ENCODE results near the gene PDZRN4. TPM values are rescaled to one million over a fixed set of nuclear protein-coding genes. Genes with fewer than 3 reads are reported as not detected.

The PDZRN4 gene
- total RNA-seq, 2 donors from 2014 or later = 0.89 to 1.6 TPM

DNA sequence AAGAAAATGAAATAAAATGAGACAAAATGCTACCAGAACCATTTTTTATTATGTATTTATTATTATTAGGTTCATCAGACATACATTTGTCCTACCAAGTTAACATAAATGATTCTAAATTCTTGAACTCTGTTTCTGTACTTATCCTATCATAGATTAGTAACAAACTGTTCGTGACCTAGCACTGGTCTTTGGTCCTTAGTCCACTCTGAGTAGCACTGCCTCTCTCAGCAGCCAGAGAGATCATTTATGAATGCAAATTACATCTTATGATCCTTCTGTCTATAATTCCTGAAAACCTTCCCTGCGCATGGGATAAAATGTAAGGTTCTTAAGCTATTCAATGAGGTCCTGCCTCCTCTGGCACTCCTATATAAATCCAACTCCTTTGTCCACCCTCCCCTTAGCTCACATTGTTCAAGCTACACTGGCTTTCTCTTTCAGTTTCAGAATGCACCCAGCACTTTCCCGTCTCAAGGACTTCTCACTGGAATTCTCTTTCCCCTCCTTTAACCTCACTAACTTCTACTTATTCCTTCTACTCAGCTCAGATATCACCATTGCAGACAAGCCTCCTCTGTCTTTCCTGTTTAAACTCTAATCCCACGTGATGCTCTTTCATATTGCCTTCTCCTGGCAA is 17.1 kb downstream of the PDZRN4 start:
- no peak for DNase-seq (ENCODE audit: low spot score)
- Histone ChIP-seq H3K36me3 (no peaks in the 10 kb centered on the region), H3K4me1 (no peaks in the 10 kb centered on the region), H3K9me3 (no peaks in the 10 kb centered on the region), H3K4me3 (peak overlapping the region in 1 of 2 donors; percentile 7), H3K27me3 (no peaks in the 10 kb centered on the region), H3K27ac (peak overlapping the region in 1 of 2 donors; percentile 45)
- TF ChIP-seq, protein P1, sequence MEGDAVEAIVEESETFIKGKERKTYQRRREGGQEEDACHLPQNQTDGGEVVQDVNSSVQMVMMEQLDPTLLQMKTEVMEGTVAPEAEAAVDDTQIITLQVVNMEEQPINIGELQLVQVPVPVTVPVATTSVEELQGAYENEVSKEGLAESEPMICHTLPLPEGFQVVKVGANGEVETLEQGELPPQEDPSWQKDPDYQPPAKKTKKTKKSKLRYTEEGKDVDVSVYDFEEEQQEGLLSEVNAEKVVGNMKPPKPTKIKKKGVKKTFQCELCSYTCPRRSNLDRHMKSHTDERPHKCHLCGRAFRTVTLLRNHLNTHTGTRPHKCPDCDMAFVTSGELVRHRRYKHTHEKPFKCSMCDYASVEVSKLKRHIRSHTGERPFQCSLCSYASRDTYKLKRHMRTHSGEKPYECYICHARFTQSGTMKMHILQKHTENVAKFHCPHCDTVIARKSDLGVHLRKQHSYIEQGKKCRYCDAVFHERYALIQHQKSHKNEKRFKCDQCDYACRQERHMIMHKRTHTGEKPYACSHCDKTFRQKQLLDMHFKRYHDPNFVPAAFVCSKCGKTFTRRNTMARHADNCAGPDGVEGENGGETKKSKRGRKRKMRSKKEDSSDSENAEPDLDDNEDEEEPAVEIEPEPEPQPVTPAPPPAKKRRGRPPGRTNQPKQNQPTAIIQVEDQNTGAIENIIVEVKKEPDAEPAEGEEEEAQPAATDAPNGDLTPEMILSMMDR (IDR thresholded peaks at IDR 0.05) = no peak

DNA sequence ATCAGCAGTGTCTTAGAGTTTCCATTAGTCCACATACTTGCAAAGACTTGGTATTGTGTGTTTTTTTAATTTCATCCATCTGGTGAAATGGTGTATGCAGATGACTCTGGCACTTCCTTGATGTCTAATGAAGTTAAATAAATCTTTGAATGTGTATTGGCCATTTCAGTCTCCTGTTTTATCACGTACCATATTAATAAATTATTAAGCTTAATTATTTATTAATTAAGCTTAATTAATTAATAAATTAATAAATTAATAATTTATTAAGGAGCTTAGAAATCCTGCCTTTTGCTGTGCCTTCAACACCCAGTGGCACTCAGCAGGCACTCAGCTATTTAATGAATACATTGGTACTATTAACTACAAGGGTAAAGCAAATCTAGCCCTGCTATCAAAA is 18.2 kb downstream of the PDZRN4 start:
- Histone ChIP-seq H3K27ac (no peak overlapping the region), H3K27me3 (no peaks in the 10 kb centered on the region), H3K9me3 (no peaks in the 10 kb centered on the region), H3K36me3 (no peaks in the 10 kb centered on the region), H3K4me1 (no peaks in the 10 kb centered on the region), H3K4me3 (no peak overlapping the region)
- TF ChIP-seq, protein P1 (IDR thresholded peaks at IDR 0.05) = no peak
- no peak for DNase-seq (ENCODE audit: low spot score)

DNA sequence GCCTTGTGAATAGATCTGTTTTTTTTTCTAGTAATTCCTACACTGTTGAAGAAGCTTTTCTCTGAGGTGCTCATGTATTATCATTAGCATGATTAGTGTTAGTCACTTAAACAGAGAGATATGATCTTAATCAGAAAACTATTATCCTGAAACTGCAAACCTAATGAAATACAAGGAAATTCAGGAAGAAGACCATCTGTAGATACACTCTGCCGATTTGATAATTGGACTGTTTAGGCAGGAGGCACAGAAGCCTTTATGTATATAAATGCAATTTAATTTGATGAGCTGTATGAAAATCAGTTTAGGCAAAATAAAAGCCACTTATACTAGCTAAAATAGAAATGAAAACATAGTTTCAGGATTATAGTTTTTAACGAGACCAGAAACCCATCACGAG is 23.3 kb downstream of the PDZRN4 start:
- H3K36me3 ChIP-seq = no peaks in the 10 kb centered on the region
- H3K4me3 ChIP-seq = no peak overlapping the region
- no peaks in the 10 kb centered on the region for H3K27me3 ChIP-seq
- H3K27ac ChIP-seq = no peak overlapping the region
- TF ChIP-seq, protein P1 (IDR thresholded peaks at IDR 0.05) = no peak
- H3K4me1 ChIP-seq = no peaks in the 10 kb centered on the region
- no peak for DNase-seq (ENCODE audit: low spot score)
- H3K9me3 ChIP-seq = no peaks in the 10 kb centered on the region

DNA sequence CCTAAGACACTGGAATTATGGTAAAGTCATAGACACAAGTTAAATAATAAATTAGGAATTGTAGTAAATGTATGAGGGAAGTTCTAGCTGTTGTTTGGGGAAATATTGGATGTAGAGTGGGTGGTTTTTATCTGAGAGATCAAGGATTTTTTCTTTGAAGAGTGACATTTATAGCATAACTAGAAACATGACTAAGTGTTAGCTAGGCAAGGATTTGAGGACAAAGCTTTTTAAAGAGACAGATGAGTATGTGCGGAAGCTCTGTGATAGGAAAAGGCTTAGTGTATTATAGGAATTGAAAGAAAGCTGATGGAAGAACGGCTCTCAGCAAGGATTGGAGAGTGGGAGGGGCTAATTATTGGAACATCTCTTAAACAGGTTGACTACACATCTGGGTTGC is 24.5 kb downstream of the PDZRN4 start:
- H3K27ac ChIP-seq = no peak overlapping the region
- TF ChIP-seq, protein P1 (IDR thresholded peaks at IDR 0.05) = no peak
- no peak for DNase-seq (ENCODE audit: low spot score)
- no peaks in the 10 kb centered on the region for H3K36me3 ChIP-seq
- no peaks in the 10 kb centered on the region for H3K27me3 ChIP-seq
- no peak overlapping the region for H3K4me3 ChIP-seq
- no peaks in the 10 kb centered on the region for H3K4me1 ChIP-seq
- H3K9me3 ChIP-seq = no peaks in the 10 kb centered on the region

DNA sequence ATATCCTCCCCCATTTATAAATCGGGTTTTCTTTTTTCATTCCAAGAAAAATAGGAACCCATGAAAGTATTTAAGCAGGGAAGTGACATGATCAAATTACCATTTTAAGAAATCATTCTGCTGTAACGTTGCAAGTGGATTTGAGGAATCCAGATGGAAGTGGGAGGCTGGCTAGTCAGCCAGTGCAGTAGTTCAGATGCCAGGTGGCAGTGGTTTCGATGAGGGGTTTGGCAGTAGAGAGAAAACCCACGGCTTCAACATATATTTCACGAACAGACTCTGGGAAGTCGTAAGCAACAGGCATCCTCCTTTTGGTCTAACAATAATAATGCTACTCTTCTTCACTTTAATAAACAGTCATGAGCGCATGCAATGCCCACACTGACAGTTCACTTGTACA is 25.0 kb downstream of the PDZRN4 start:
- H3K4me3 ChIP-seq = no peak overlapping the region
- H3K4me1 ChIP-seq = no peaks in the 10 kb centered on the region
- H3K27ac ChIP-seq = no peak overlapping the region

More for the DNA sequence above, 25.0 kb downstream of the PDZRN4 start:
- no peak for DNase-seq (ENCODE audit: low spot score)
- Histone ChIP-seq H3K36me3 (no peaks in the 10 kb centered on the region), H3K9me3 (no peaks in the 10 kb centered on the region), H3K27me3 (no peaks in the 10 kb centered on the region)
- TF ChIP-seq, protein P1 (IDR thresholded peaks at IDR 0.05) = no peak
